Muscle of leg (tissue), 11 donors: ENCODE measurements around the gene SSBP2. TPM values are rescaled to one million over a fixed set of nuclear protein-coding genes. Genes with fewer than 3 reads are reported as not detected.

Source experiments
- DNase-seq: peaks from one replicate; pipeline ENCODE4 v3.0.0; 2013
- H3K27ac ChIP-seq: one replicate; pipeline ENCODE4 v1.5.1; 2013; ENCODE audit warnings: mild to moderate bottlenecking, low read length, control low read depth
- H3K27me3 ChIP-seq: one replicate; pipeline ENCODE4 v1.6.1; 2013; ENCODE audit warnings: low read length; ENCODE audit not compliant: control insufficient read depth, insufficient read depth
- H3K36me3 ChIP-seq: one replicate; pipeline ENCODE4 v1.6.1; 2013; ENCODE audit warnings: low read length; ENCODE audit not compliant: control insufficient read depth, insufficient read depth
- H3K4me1 ChIP-seq: one replicate; pipeline ENCODE4 v1.6.1; 2013; ENCODE audit warnings: low read length; ENCODE audit not compliant: control insufficient read depth, insufficient read depth
- H3K4me3 ChIP-seq: one replicate; pipeline ENCODE4 v1.5.1; 2013; ENCODE audit warnings: low read length, control low read depth
- H3K9me3 ChIP-seq: replicated peaks from 2 replicates; pipeline ENCODE4 v1.6.1; 2013; ENCODE audit warnings: low read depth, low read length; ENCODE audit not compliant: control insufficient read depth
- WGBS: methylation state at CpG from one replicate; pipeline ENCODE4 v1.1.5; 2013; ENCODE audit warnings: missing lambda C conversion rate; ENCODE audit not compliant: insufficient coverage; 5-methylcytosine and 5-hydroxymethylcytosine counted together
- polyA plus RNA-seq, 8 donors: library from polyadenylated mRNA; unstranded; fragments of 120-200 nt; gene quantifications; one replicate each; pipeline versions ENCODE4 v1.2.1 to v1.2.3, GENCODE V29; 2013; ENCODE audit warnings: inconsistent platforms in 1 of 8, low replicate concordance in 1 of 8; ENCODE audit not compliant: insufficient read length in 8 of 8, insufficient read depth in 1 of 8
- total RNA-seq: library from RNA; stranded (reverse); fragments of 120-200 nt; gene quantifications from one replicate; pipeline ENCODE4 v1.2.4, GENCODE V29; 2013

Gene SSBP2
- total and polyA plus RNA-seq, 9 donors, result 40.8 to 57.8 (median 51.9) TPM

- Histone ChIP-seq H3K27me3 (no peaks in the 10 kb centered on the region), H3K27ac (no peak overlapping the region)
- WGBS, result 76% methylated on average over 3 of the region's 5 CpGs
These were observed 35.6 kb upstream of the SSBP2 start for GRCh38 chr5:81786496-81786895.

GRCh38 chr5:81785322-81785721, 34.4 kb upstream of the SSBP2 start:
- Histone ChIP-seq H3K9me3 (no peaks in the 10 kb centered on the region), H3K4me3 (no peak overlapping the region), H3K27me3 (no peaks in the 10 kb centered on the region), H3K27ac (no peak overlapping the region), H3K36me3 (no peaks in the 10 kb centered on the region), H3K4me1 (peaks cover 14% of the 10 kb centered on the region)
- 57% methylated on average over 2 of the region's 4 CpGs for WGBS
- DNase-seq, result peak; percentile 64

More at GRCh38 chr5:81786496-81786895, 35.6 kb upstream of the SSBP2 start:
- Histone ChIP-seq H3K36me3 (no peaks in the 10 kb centered on the region), H3K4me1 (peaks cover 14% of the 10 kb centered on the region), H3K9me3 (no peaks in the 10 kb centered on the region), H3K4me3 (no peak overlapping the region)
- DNase-seq, result no peak

DNA sequence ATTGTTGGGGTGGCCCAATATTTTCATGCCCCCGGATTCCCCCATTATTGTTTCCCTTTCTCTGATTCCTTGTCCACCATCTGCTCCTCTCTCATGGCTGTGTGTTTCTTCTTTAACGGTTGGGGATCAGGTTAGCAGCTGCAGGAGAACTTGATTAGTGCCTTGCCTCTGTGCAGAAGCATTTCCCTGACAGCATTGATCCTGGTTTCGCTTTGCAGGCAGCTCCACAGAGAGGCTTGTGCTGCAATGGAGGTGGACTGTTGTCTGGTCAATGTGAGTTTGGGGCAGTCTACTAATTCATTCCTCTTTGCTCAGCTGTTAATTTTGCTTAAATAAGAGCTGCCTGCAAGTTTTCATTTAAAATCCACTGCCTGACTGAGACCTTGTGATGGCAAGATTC, 32.5 kb upstream of the SSBP2 start:
- whole genome bisulfite sequencing, result no CpG with 5 or more reads among the region's 3 CpGs
- no peaks in the 10 kb centered on the region for H3K9me3 ChIP-seq
- DNase-seq, result peak; percentile 53
- no peaks in the 10 kb centered on the region for H3K36me3 ChIP-seq
- peaks cover 25% of the 10 kb centered on the region for H3K4me1 ChIP-seq
- no peak overlapping the region for H3K4me3 ChIP-seq
- no peaks in the 10 kb centered on the region for H3K27me3 ChIP-seq
- H3K27ac ChIP-seq, result peak overlapping the region; percentile 17

GRCh38 chr5:81782811-81783210, 31.9 kb upstream of the SSBP2 start:
- no peak for DNase-seq
- WGBS, result no CpG with 5 or more reads among the region's 3 CpGs
- Histone ChIP-seq H3K27me3 (no peaks in the 10 kb centered on the region), H3K9me3 (no peaks in the 10 kb centered on the region), H3K4me3 (no peak overlapping the region), H3K4me1 (peaks cover 22% of the 10 kb centered on the region), H3K27ac (peak overlapping the region; percentile 17), H3K36me3 (no peaks in the 10 kb centered on the region)

- Histone ChIP-seq H3K27ac (no peak overlapping the region), H3K27me3 (no peaks in the 10 kb centered on the region), H3K9me3 (no peaks in the 10 kb centered on the region), H3K4me1 (peaks cover 17% of the 10 kb centered on the region), H3K36me3 (no peaks in the 10 kb centered on the region), H3K4me3 (no peak overlapping the region)
- no peak for DNase-seq
- 78% methylated on average over 3 of the region's 4 CpGs for whole genome bisulfite sequencing
These were observed 29.0 kb upstream of the SSBP2 start for GRCh38 chr5:81779916-81780266.

DNA sequence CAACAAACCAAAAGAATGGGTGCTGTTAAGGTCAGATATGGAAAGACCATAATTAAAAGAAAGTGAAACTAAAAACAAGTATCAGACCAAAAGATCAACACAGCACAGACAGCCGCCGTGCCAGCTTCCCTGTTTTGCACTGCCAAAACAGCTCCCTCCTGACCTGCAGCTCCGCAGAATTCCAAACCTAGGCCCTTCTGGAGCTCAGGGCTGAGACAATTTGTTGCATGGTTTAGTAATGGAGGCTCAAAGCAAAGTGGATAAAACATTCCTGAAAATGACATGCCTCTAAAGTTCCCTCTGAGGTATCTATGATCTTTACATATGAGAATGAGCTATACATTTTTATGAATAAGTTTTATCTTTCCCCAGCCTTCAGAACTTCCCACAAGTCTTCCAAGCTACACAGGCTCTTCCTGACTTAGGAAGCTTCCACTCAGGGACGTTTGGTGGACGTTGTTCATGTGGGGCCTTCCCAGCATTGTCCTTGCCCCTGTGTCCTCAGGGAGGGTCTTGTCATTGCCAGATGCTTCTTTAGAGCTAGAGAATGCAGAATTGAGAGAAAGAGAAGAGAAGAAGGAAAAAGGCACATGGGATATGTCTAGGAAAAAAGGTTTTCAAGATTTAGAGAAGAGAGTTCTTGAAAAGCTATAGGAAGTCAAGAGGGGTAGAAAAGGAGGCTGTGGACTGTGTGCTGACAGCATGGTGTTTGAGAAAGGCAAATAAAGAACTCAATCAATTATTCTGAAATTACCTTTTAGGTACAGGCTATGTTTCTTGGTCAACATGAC, 28.4 kb upstream of the SSBP2 start:
- peak; percentile 73 for DNase-seq
- H3K4me1 ChIP-seq, result peaks cover 17% of the 10 kb centered on the region
- H3K4me3 ChIP-seq, result peak overlapping the region; percentile 2
- H3K27me3 ChIP-seq, result no peaks in the 10 kb centered on the region
- 11% methylated on average over 2 of the region's 5 CpGs for WGBS
- peak overlapping the region; percentile 66 for H3K27ac ChIP-seq
- no peaks in the 10 kb centered on the region for H3K9me3 ChIP-seq
- H3K36me3 ChIP-seq, result no peaks in the 10 kb centered on the region

DNA sequence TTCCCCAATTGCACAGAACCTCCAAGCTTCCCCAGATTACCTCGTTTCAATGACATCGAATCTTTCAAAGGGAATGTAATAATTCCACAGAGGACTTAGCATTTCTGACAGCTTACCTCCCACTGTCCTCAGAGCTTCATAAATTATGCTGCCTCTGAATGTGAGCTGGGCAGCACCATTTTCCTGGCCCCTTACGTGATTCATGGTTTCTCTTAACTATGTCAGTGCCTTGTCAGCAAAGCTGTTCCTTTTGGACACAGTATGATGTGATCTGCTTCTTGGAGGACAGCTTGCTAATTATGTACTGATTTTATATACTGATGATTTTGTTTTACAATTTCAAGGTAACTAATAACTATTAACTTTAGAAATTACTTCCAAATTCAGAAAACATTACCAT, 27.7 kb upstream of the SSBP2 start:
- no peak for DNase-seq
- peaks cover 17% of the 10 kb centered on the region for H3K4me1 ChIP-seq

GRCh38 chr5:81776258-81776657, 25.4 kb upstream of the SSBP2 start:
- 95% methylated on average over 3 of the region's 4 CpGs for WGBS
- Histone ChIP-seq H3K27ac (no peak overlapping the region), H3K36me3 (no peaks in the 10 kb centered on the region), H3K27me3 (no peaks in the 10 kb centered on the region), H3K4me3 (no peak overlapping the region), H3K4me1 (peaks cover 12% of the 10 kb centered on the region), H3K9me3 (no peaks in the 10 kb centered on the region)
- DNase-seq, result no peak

More for the DNA sequence above, 27.7 kb upstream of the SSBP2 start:
- Histone ChIP-seq H3K9me3 (no peaks in the 10 kb centered on the region), H3K27ac (peak overlapping the region; percentile 66), H3K36me3 (no peaks in the 10 kb centered on the region), H3K27me3 (no peaks in the 10 kb centered on the region), H3K4me3 (no peak overlapping the region)
- 0% methylated on average over 2 of the region's 3 CpGs for WGBS

DNA sequence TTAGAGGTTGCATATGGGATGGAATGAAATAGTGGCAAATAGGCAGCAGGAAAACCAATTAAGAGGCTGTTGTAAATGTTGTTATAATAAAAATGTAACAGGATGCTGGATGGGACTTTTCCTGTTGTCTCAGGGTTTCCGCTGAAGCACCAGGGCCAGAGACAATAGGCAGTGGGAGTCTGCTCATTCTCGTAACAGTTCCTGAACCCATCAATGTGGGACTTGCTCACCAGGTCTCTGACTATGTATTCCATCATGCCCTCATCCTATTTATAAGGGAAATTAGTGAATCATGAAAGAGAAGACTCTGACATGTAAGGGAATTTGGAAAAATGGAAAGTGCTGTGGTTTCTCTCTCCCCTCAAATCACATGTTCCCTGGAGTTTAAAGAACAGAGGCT, 23.5 kb upstream of the SSBP2 start:
- no peak for DNase-seq
- WGBS, result 60% methylated on average over 1 of the region's 2 CpGs
- Histone ChIP-seq H3K27me3 (no peaks in the 10 kb centered on the region), H3K27ac (no peak overlapping the region), H3K36me3 (no peaks in the 10 kb centered on the region), H3K4me1 (peaks cover 6% of the 10 kb centered on the region), H3K4me3 (no peak overlapping the region), H3K9me3 (no peaks in the 10 kb centered on the region)

DNA sequence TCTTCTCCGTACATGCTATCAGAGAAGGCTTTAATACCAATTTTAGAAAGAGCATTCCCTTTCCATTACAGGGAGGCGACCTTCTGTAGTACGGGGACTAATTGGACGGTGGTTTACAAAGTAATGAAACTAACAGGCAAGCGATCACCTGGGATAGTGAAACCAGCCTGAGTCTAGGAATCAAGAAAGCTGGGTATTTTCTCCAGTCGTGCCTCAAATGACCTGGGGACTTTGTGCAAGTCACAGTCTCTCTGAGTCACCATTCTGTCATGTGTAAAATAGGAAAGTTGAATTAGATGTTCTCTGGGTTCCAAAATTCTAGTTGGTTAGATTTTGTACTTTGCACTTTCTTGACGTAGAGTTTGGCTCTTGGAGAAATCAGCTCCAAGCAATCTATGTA, 22.7 kb upstream of the SSBP2 start:
- no peaks in the 10 kb centered on the region for H3K27me3 ChIP-seq
- no peak for DNase-seq
- peaks cover 4% of the 10 kb centered on the region for H3K4me1 ChIP-seq
- no peak overlapping the region for H3K27ac ChIP-seq
- WGBS, result 67% methylated on average over 1 of the region's 7 CpGs
- no peaks in the 10 kb centered on the region for H3K36me3 ChIP-seq
- no peak overlapping the region for H3K4me3 ChIP-seq
- no peaks in the 10 kb centered on the region for H3K9me3 ChIP-seq
